Kidney glomerular epithelial cell (primary cell): ENCODE data around the gene PDE6A.

Source experiments
- DNase-seq: peaks from one replicate; lab custom pipeline; 2025; lab: John Stamatoyannopoulos, UW

Gene PDE6A

GRCh38 chr5:149944666-149945065, at the start of gene PDE6A:
Gene PDE6A (minus strand): TSS chr5:149944793. CDS start chr5:149944673, 120 bp downstream.
- no peak for DNase-seq

GRCh38 chr5:149993471-149993870, 48.9 kb upstream of the PDE6A start:
- DNase-seq: no peak

DNA sequence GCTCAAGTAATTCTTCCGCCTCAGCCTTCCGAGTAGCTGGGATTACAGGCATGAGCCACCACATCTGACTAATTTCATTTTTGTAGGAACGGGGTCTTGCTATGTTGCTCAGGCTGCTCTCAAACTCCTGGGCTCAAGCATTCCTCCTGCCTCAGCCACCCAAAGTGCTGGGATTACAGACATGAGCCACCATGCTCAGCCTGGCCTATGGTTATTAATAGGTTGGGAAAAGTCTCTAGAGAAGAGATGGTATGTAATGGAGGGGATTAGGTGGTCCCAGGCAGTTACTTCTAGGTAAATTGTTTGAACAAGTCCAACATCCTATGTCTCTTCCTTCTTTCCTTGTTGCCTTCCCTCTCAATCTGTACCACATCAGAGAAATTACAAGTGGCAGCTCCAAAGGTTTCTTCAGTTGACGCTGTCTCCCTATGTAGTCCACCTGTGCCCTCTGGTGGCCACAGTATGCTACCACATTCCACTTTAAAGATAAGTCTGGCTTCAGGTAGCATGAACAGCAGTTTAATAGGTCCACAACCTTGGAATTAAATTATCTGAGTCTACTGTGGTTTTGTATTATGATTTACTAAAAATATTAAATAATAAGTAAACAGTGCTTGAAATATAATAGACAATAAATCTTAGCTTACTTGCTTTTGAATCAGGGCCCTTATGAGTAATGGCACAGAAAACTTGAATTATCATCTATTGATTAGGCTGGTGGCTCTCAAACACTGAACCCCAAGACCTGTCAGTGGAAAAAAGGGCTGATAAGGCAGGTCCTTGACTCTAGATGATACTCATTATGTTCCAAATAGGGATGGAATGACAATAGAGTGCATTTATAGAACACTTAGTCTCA, 46.2 kb upstream of the PDE6A start:
- peak; percentile 72 for DNase-seq

- no peak for DNase-seq
These were observed 43.5 kb upstream of the PDE6A start for GRCh38 chr5:149988126-149988525.

DNA sequence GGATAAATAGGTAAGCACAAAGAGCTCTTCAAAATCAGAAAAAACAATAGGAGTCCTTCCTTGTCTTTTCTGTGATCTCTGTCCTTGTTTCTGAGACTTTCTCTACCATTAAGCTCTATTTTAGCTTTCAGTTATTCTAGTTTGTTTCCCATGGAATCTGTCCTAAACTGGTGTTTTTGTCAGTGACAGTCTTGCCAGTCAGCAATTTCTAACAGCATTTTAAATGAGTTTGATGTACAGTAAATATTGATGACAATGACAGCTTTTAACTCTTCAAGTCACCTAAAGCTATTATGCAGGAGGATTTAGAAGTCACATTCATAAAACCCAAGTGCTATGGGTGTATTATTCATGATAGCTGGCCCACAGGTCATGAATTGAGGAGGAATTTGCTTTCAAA, 37.9 kb upstream of the PDE6A start:
- no peak for DNase-seq

DNA sequence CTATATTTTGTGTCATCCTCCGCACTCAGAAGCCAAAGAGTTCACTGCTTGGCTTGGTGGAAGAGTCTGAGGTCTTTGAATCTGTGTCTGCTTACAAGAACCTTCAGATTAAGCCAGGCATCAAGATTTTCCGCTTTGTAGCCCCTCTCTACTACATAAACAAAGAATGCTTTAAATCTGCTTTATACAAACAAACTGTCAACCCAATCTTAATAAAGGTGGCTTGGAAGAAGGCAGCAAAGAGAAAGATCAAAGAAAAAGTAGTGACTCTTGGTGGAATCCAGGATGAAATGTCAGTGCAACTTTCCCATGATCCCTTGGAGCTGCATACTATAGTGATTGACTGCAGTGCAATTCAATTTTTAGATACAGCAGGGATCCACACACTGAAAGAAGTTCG, 36.6 kb upstream of the PDE6A start:
- no peak for DNase-seq

DNA sequence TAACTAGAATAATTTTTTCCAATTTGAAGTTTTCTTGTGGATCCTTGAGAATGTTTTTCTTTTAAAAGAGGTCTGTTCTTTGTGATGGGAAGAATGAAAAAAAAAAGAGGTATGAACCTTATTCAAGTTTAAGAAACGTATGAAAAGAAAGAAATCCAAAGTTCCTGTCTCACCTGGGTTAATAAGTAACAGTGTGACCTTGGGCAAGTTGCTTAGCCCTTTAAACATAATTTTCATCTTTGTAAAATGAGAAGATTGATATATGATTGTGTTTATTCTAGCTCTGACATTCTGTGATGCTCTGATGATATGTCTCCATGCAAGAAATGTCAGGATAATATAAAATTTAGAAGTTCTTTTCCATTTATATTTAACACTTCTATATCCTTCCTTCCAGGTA, 35.3 kb upstream of the PDE6A start:
- no peak for DNase-seq

DNA sequence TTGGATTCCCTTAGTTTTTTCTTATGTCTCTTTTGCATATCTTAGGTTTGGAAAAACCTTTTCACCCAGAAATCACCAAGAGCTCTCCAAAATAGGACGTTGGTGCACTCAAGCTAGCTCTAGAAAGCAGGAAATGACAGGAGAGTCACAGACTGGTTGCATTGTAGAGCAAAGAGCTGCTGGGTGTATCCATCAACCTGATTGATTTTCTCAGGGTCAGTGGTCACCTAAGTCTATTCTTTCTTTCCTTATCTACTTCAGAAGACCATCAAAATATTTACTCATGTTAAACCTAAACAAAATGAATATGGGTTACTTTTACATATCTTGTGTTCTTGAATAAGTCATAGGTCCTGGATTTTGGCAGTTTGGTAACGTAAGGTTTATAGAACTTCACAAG, 30.8 kb upstream of the PDE6A start:
- DNase-seq: no peak

DNA sequence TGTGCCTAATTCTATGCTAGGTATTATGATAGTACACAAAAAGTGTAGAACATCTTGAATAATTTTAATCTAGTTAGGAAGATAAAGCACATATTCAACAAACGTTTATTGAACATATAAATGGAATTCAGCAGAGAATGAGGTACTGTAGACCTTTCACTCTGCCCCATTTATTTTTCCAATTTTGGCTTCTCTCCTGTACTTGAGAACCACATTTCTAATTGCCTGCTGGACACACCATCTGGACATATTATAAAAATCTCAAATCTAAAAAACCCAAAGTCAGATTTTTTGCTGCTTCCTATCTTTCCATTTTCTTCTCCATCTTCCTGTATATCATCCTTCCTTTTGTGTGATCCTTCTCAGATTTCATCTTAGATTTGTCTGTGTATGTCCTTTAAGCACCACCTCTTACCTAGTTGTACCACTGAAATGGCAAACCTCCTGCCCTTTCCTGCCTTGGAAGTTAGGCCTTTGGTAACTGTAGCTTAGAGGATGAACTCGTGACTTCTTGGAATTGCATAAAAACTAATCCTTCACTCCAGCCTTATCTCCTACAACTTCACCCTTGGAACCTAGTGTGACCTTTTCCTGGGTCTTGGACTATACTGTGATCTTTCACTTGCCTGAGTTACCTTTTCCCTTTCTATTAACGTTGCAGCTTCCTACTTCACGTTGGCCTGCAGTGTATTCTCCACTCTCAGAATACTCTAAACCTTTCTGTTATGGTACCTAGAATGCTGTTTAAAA, 24.8 kb upstream of the PDE6A start:
- DNase-seq: no peak

GRCh38 chr5:149966946-149967345, 22.4 kb upstream of the PDE6A start:
- DNase-seq: no peak

DNA sequence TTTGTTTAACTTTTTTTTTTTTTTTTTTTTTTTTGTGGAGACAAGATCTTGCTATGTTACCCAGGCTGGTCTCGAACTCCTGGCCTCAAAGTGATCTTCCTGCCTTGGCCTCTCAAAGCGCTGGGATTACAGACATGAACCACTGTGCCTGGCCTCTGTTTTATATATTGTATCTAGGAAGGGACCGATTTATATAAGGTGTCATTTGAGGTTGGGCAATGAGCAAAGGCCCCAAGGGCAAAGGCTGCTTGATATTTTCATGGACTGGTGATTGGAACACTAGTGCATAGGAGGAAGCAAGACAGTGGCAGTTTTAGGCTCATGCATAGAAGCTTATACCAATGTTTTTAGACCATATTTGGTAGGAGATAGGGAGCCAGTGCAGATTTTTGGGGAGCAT, 19.1 kb upstream of the PDE6A start:
- DNase-seq: no peak

DNA sequence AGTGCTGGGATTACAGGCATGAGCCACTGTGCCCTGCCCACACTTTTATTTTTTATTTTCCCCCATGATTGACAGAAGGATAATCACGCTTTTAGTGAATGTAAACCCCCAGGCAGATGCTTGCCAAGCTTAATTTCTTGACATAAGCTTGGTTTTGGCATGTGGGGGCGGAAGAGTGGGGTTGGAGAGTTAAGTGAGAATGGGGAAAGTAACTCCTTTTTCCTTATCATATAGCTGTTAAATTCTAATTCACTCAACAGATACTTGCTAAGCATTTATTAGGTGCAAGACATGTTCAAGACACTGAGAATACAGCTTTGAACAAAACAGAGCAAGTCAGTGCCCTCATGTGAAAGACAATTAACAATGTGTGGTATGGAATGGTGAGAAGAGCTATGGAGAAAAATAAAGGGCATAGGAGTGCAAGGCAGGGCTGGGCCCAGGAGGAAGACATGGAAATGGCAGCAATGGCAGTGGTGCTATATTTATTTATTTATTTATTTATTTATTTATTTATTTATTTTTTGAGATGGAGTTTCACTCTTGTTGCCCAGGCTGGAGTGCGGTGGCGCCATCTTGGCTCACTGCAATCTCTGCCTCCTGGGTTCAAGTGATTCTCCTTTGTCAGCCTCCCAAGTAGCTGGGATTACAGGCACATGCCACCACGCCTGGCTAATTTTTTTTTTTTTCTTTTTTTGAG, 18.2 kb upstream of the PDE6A start:
- DNase-seq: no peak

DNA sequence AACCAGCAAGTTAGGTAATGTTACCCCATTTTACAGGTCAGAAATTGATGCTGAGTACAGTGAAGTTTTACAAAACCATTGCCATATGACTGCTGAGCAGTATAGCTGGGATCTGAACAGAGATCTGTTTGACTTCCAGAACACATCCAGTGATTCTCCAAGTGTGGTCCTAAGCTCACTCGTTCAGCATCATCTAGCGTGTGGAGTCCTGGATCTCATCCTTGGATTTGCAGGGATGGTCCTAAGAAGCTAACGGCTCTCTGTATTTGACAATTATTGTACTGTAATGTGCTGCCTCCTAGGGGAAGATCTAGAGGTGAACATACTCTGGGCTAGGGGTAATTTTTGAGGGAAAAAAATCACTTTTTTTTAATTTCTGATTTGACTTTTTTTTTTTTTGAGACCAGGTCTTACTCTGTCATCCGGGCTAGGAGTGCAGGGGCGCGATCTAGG, 17.4 kb upstream of the PDE6A start:
- peak; percentile 56 for DNase-seq

DNA sequence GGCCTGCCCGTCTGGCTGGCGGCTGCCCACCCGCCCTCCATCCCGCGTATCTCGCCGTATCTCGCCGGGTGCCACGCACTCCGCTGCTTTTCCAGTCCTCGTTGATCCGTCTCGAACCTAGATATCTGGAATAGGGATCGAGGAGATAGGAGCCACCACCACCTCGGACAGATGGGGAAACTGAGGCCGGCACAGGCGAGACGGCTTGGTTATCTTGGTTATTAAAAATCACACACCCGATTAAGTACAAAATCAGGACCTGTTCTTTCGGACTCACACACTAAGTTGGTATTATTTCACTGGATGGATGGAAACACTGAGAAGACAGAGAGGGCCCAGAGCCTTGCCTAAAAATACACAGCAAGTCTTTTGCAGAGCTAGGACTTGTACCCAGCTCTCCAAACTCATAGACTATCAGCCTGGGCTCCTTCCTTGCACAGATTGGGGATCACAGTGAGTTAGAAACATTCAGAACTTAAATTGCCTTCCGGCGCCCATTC, 16.6 kb upstream of the PDE6A start:
- no peak for DNase-seq

DNA sequence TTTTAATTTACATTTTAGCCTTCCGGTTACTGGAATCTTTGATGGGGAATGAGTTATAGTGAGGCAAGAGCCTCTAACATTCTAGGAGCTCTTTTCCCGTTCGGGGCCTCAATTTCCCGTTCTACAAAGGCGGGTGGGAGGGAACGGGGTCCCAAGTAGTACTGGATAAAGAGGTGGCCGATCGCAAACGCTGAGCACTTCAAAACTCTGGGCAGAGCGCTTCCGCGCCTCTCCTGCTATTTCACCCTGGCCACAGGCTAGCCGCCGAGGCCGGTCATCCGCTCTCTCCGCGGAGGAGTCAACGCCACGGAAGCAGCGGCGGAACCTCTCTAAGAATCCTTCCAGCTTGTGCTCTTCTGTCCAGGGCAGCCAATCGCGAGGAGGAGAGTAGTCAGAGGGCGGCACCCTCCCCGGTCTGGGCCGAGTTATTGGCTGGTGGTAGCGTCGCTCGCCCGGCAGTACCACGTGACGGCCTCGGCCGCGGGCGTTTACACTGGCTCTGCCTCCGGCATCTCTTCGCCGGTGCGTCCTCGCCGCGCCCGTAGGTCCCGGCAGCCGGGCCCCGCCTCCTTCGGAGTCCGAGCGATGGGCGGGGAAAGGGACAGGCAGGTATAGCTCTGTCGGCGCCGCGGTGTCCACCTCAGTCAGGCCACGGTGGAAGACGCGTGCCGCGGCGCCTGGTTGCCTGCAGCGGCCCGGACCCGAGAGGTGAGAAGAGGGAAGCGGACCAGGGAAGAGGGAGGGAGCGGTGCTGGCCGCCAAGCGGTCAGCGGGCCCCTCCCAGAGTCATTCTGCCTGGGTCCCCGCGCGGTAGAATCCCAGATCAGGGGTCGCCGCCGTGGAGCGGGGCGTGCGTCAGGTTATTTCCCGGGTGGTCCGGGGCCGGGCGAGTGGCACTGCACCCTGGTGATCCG, 15.9 kb upstream of the PDE6A start, which contains the start of gene SLC26A2:
Gene SLC26A2, plus strand, starts transcription at position 487 of the 914 bp plus-strand sequence. CDS start 16,895 bp downstream, outside the sequence.
- peak; percentile 96 for DNase-seq

GRCh38 chr5:149959406-149960236, 15.0 kb upstream of the PDE6A start:
- peak; percentile 81 for DNase-seq

DNA sequence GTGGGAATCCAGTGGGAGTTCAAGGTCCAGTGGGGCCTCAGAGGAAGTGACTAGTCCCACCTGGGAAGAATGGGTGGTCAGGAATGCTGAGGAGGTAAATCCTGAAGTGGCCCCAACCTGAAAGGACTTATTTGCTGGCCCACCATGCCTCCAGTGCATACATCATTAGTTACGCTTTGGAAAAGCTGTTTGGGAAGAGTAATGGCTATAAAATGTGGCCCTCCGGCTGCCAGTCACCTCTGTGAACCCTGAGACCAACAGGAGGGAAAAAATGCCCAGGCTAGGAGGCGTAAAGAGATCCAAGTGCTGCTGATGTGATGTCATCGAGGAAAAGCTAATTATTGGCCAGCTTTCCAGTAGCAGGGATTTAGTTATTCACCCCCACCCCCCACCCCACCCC, 13.3 kb upstream of the PDE6A start:
- peak; percentile 90 for DNase-seq

DNA sequence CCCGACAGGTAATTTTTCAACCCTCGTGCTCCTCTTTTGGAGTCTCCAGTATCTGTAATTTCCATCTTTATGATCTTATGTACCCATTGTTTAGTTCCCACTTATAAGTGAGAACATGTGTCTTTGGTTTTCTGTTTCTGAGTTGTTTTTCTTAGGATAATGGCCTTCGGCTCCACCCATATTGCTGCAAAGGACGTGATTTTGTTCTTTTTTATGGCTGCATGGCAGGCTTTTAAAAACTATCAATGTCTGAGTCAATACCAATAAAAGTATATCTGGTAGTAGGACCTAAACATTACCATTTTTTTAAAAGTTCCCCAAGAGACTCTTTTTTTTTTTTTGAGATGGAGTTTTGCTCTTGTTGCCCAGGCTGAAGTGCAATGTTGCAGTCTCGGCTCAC, 12.1 kb upstream of the PDE6A start:
- DNase-seq: no peak

GRCh38 chr5:149954798-149955197, 10.2 kb upstream of the PDE6A start:
- DNase-seq: no peak

DNA sequence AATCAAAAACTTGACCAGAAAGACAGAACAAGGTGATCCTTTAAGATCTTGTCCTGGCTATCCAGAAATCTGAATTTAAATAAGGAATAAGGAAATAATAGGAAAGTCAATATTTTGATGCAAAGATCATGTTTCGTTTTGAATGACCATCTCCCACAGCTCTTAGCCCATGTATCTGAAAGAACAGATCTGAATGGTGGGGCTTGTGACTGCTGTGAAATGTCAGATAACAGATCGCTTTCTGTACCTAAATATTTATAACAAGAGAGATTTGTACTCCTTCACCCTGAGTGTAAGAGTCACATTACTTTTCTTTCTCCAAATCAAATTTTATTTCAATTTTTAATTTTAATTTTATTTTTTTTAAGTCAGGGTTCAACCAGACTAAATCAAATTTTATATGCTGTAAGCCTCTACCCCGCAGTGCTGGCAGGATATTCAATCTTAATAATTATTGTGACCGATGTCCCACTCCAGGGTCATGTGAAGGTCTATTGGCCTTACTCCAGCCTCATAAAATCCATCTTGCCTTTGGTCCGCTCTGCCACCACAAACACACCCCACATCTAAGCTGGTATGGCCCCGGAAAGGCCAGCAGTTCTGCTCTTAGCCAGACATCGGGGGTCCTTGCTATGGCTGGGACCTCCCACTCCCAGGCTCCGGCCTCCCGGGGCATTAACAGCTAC, 9.0 kb upstream of the PDE6A start:
- DNase-seq: no peak
